Measurements from ENCODE around the gene UTP20. TPM values are rescaled to one million over a fixed set of nuclear protein-coding genes. Genes with fewer than 3 reads are reported as not detected.
"Not testable (repeated sequence)": the region's sequence is repeated elsewhere in the genome, so short reads cannot be mapped to it uniquely, and the experiment has no call there.

Gene UTP20
- total and polyA plus RNA-seq, 8 donors: 1.3 to 8.1 (median 5.6) TPM

GRCh38 chr12:101372431-101372830, 92.5 kb downstream of the UTP20 start:
- no peaks in the 10 kb centered on the region for H3K9me3 ChIP-seq
- 92 to 93% methylated on average over 1 of the region's 1 CpG for WGBS, 2 donors
- no peak overlapping the region for H3K4me3 ChIP-seq
- H3K4me1 ChIP-seq: no peaks in the 10 kb centered on the region
- peaks cover 0 to 53% (median under 1%) of the 10 kb centered on the region in 3 donors for H3K36me3 ChIP-seq
- H3K27ac ChIP-seq: no peak overlapping the region
- intact Hi-C loops (cut with DNase I): no loop called here
- DNase-seq (no peak), FAIRE-seq (no peak), ATAC-seq (no peak)
- TF ChIP-seq, protein P1, sequence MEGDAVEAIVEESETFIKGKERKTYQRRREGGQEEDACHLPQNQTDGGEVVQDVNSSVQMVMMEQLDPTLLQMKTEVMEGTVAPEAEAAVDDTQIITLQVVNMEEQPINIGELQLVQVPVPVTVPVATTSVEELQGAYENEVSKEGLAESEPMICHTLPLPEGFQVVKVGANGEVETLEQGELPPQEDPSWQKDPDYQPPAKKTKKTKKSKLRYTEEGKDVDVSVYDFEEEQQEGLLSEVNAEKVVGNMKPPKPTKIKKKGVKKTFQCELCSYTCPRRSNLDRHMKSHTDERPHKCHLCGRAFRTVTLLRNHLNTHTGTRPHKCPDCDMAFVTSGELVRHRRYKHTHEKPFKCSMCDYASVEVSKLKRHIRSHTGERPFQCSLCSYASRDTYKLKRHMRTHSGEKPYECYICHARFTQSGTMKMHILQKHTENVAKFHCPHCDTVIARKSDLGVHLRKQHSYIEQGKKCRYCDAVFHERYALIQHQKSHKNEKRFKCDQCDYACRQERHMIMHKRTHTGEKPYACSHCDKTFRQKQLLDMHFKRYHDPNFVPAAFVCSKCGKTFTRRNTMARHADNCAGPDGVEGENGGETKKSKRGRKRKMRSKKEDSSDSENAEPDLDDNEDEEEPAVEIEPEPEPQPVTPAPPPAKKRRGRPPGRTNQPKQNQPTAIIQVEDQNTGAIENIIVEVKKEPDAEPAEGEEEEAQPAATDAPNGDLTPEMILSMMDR (IDR thresholded peaks at IDR 0.05): no peak
- H3K27me3 ChIP-seq: no peaks in the 10 kb centered on the region

GRCh38 chr12:101375573-101375972, 95.7 kb downstream of the UTP20 start:
- intact Hi-C loops (cut with DNase I): no loop called here
- peaks cover 0 to 26% (median 0%) of the 10 kb centered on the region in 3 donors for H3K36me3 ChIP-seq
- no peaks in the 10 kb centered on the region for H3K9me3 ChIP-seq
- no peak for FAIRE-seq
- no peak for ATAC-seq
- no peaks in the 10 kb centered on the region for H3K4me1 ChIP-seq
- TF ChIP-seq, protein P1 (IDR thresholded peaks at IDR 0.05): no peak
- H3K27ac ChIP-seq: no peak overlapping the region
- DNase-seq: no peak
- WGBS, 2 donors: 69 to 76% methylated on average over 5 of the region's 5 CpGs
- H3K27me3 ChIP-seq: no peaks in the 10 kb centered on the region
- no peak overlapping the region for H3K4me3 ChIP-seq

- Histone ChIP-seq H3K27me3 (no peaks in the 10 kb centered on the region), H3K4me3 (no peak overlapping the region), H3K27ac (no peak overlapping the region), H3K9me3 (no peaks in the 10 kb centered on the region), H3K36me3 (peaks cover 0 to 18% (median 10%) of the 10 kb centered on the region in 3 donors), H3K4me1 (no peaks in the 10 kb centered on the region)
- FAIRE-seq (no peak), DNase-seq (no peak), ATAC-seq (peak in 3 of 4 donors; percentile 48 to 60 (median 55))
- TF ChIP-seq, protein P1 (IDR thresholded peaks at IDR 0.05): no peak
- intact Hi-C loops (cut with DNase I): no loop called here
Measured at GRCh38 chr12:101379149-101379548, 99.2 kb downstream of the UTP20 start.

- H3K4me3 ChIP-seq: not testable (repeated sequence)
Measured at GRCh38 chr12:101391181-101391580, 111.3 kb downstream of the UTP20 start.

DNA sequence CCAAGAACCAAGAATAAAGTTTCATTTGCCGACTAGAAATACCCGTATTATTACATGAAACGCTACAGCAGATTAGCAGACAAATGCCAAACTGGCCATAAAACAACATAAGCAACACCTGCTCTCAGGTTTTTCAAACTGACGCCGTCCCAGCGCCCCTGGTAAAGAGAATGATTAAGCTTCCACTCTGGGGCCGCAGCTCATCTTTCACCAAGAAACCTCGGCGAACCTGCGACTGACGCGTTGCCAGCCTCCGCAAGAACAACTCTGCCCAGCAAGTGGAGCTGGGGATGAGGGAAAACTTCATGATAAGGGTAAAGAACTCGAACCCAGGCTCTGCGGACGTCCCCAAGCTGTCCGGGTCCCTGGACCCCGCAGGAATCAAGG, 127.1 kb downstream of the UTP20 start:
- intact Hi-C loops (cut with DNase I): no loop called here
- Histone ChIP-seq H3K27me3 (no peaks in the 10 kb centered on the region), H3K4me1 (peaks cover 0 to 16% (median 14%) of the 10 kb centered on the region in 3 donors), H3K27ac (peak overlapping the region; percentile 88 to 97 (median 92)), H3K9me3 (no peaks in the 10 kb centered on the region), H3K36me3 (no peaks in the 10 kb centered on the region), H3K4me3 (peak overlapping the region; percentile 60 to 94 (median 82))
- DNase-seq (no peak), FAIRE-seq (no peak), ATAC-seq (peak; percentile 6 to 31 (median 28))
- 0 to 1% methylated on average over 18 of the region's 18 CpGs for WGBS, 2 donors
- TF ChIP-seq, protein P1 (IDR thresholded peaks at IDR 0.05): no peak

More at GRCh38 chr12:101391181-101391580, 111.3 kb downstream of the UTP20 start:
- H3K4me1 ChIP-seq; H3K9me3 ChIP-seq; ATAC-seq; FAIRE-seq; H3K27ac ChIP-seq; H3K27me3 ChIP-seq; DNase-seq; intact Hi-C loops (cut with DNase I): not testable (repeated sequence)
- WGBS, 2 donors: 75 to 76% methylated on average over 3 of the region's 3 CpGs
- peaks cover 4 to 47% (median 13%) of the 10 kb centered on the region in 3 donors for H3K36me3 ChIP-seq

Data from pancreas (tissue), 10 donors.